OCI-LY3 (cell line): ENCODE results near the gene DNMT3L.

Experiments
- H2AFZ ChIP-seq: fragments of 200-600, 300-600 bp; shearing (Covaris generic); 2 replicates; pipeline ENCODE4 v1.6.0; 2014; ENCODE audit warnings: antibody characterized with exemption, low read depth, low read length
- H3K27ac ChIP-seq: fragments of 200-600, 300-600 bp; sonication (generic); 2 replicates; pipeline ENCODE4 v1.5.1; 2014; ENCODE audit warnings: mild to moderate bottlenecking, low read length, moderate library complexity, mixed read lengths
- H3K27me3 ChIP-seq: fragments of 200-600, 300-600 bp; sonication (generic); 2 replicates; pipeline ENCODE4 v1.6.1; 2014; ENCODE audit warnings: low read depth, low read length, mixed read lengths
- H3K36me3 ChIP-seq: fragments of 200-600, 300-600 bp; sonication (generic); replicated peaks from 2 replicates; pipeline ENCODE3; 2014; ENCODE audit warnings: low read depth, low read length, mixed read lengths
- H3K4me1 ChIP-seq: fragments of 300-600, 200-600 bp; sonication (generic); 2 replicates; pipeline ENCODE4 v1.6.1; 2014; ENCODE audit warnings: low read length, mixed read lengths
- H3K4me2 ChIP-seq: fragments of 200-600, 300-600 bp; sonication (generic); 2 replicates; pipeline ENCODE4 v1.6.1; 2014; ENCODE audit warnings: low read length, mixed read lengths
- H3K4me3 ChIP-seq: fragments of 300-600, 200-600 bp; sonication (generic); 2 replicates; pipeline ENCODE4 v1.5.1; 2014; ENCODE audit warnings: antibody characterized with exemption, mild to moderate bottlenecking, low read length, moderate library complexity
- H3K79me2 ChIP-seq: fragments of 300-600, 200-600 bp; shearing (Covaris generic); 2 replicates; pipeline ENCODE4 v1.6.1; 2014; ENCODE audit warnings: mild to moderate bottlenecking, low read length, mixed read lengths
- H3K9ac ChIP-seq: fragments of 300-600, 200-600 bp; shearing (Covaris generic); 2 replicates; pipeline ENCODE4 v1.6.0; 2014; ENCODE audit warnings: mild to moderate bottlenecking, low read length, moderate library complexity
- H3K9me3 ChIP-seq: fragments of 200-600, 300-600 bp; shearing (Covaris generic); 2 replicates; pipeline ENCODE4 v1.6.1; 2014; ENCODE audit warnings: low read length, mixed read lengths; ENCODE audit not compliant: insufficient read depth
- H4K20me1 ChIP-seq: fragments of 200-600, 300-600 bp; sonication (generic); 2 replicates; pipeline ENCODE4 v1.6.1; 2016; ENCODE audit warnings: low read length, mixed read lengths; ENCODE audit not compliant: insufficient read depth
- EZH2phosphoT487 ChIP-seq: fragments of 200-600 bp; shearing (Covaris generic); IDR thresholded peaks from 2 replicates; pipeline ENCODE4 v1.6.1; 2018; ENCODE audit warnings: antibody characterized with exemption, mixed run types, low read depth
- TF ChIP-seq, protein P1 (sequence below): fragments of 200-600, 300-600 bp; sonication (generic); IDR thresholded peaks from 2 replicates; pipeline ENCODE4 v1.5.1; 2014; ENCODE audit warnings: antibody characterized with exemption, low read length, low read depth

Gene DNMT3L

GRCh38 chr21:44299458-44300261 is 38.0 kb upstream of the DNMT3L start, which contains the start of gene PFKL:
TSS of gene PFKL (plus strand) at chr21:44300053. CDS start at chr21:44300106, 53 bp downstream.
- H2AFZ ChIP-seq = peak within 1 kb of the TSS; percentile 57; the same call in 1 of the 2 replicates
- H3K9me3 ChIP-seq = no peaks in the 10 kb centered on the region
- H4K20me1 ChIP-seq = peaks cover 36% of the 10 kb centered on the region
- peak within 1 kb of the TSS; percentile 89 for H3K27ac ChIP-seq
- peak within 1 kb of the TSS; percentile 96 for H3K4me2 ChIP-seq
- peaks cover 60% of the 10 kb centered on the region for H3K4me1 ChIP-seq
- peaks cover 38% of the 10 kb centered on the region for H3K79me2 ChIP-seq
- H3K27me3 ChIP-seq = no peaks in the 10 kb centered on the region
- H3K4me3 ChIP-seq = peak within 1 kb of the TSS; percentile 92
- H3K9ac ChIP-seq = peak within 1 kb of the TSS; percentile 84
- peaks cover 5% of the 10 kb centered on the region for H3K36me3 ChIP-seq
- no peak for TF ChIP-seq EZH2phosphoT487
- TF ChIP-seq, protein P1, sequence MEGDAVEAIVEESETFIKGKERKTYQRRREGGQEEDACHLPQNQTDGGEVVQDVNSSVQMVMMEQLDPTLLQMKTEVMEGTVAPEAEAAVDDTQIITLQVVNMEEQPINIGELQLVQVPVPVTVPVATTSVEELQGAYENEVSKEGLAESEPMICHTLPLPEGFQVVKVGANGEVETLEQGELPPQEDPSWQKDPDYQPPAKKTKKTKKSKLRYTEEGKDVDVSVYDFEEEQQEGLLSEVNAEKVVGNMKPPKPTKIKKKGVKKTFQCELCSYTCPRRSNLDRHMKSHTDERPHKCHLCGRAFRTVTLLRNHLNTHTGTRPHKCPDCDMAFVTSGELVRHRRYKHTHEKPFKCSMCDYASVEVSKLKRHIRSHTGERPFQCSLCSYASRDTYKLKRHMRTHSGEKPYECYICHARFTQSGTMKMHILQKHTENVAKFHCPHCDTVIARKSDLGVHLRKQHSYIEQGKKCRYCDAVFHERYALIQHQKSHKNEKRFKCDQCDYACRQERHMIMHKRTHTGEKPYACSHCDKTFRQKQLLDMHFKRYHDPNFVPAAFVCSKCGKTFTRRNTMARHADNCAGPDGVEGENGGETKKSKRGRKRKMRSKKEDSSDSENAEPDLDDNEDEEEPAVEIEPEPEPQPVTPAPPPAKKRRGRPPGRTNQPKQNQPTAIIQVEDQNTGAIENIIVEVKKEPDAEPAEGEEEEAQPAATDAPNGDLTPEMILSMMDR = no peak

DNA sequence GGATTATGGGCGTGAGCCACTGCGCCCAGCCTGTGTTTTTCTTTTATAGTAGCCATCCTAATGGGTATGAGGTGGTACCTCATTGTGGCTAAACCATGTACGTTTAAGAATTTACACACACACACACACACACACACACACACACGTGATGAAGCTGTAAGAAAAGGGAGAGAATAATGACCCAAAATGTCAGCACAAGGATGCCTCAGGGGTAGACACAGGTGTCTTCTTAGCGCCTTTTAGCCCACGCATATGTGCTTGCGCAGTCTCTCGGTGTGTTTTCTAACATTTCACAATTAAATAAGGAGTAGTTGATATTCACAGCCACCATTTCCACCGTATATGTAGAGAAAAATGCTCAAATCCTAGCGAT is 37.4 kb upstream of the DNMT3L start:
- Histone ChIP-seq H3K27ac (peak overlapping the region; percentile 89), H3K4me1 (peaks cover 65% of the 10 kb centered on the region), H3K4me3 (peak overlapping the region; percentile 92), H3K79me2 (peaks cover 35% of the 10 kb centered on the region), H3K27me3 (no peaks in the 10 kb centered on the region), H3K4me2 (peak overlapping the region; percentile 96), H3K9me3 (no peaks in the 10 kb centered on the region), H3K36me3 (peaks cover 5% of the 10 kb centered on the region), H4K20me1 (peaks cover 30% of the 10 kb centered on the region), H2AFZ (peak overlapping the region; percentile 57; the same call in 1 of the 2 replicates), H3K9ac (peak overlapping the region; percentile 84)
- TF ChIP-seq EZH2phosphoT487 = no peak
- TF ChIP-seq, protein P1 = no peak

DNA sequence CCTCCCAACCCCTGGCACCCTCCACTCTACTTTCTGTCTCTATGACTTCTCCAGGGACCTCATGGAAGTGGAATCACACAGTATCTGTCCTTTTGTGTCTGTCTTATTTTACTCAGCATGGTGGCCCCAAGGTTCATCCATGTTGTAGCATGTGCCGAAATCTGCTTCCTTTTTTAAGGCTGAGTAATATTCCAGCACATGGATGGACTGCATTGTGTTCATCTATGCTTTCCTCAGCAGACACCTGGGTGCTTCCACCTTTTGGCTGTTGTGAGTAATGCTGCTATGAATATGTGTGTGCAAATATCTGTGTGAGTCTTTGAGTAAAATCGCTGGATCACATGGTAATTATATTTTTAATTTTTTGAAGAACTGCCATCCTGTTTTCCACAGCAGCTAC is 36.6 kb upstream of the DNMT3L start:
- H3K9ac ChIP-seq = no peak overlapping the region
- H3K27ac ChIP-seq = no peak overlapping the region; the same call in 1 of the 2 replicates
- H3K27me3 ChIP-seq = no peaks in the 10 kb centered on the region
- peaks cover 23% of the 10 kb centered on the region for H4K20me1 ChIP-seq
- peak overlapping the region; percentile 33; the same call in 1 of the 2 replicates for H3K4me2 ChIP-seq
- no peaks in the 10 kb centered on the region for H3K9me3 ChIP-seq
- H3K36me3 ChIP-seq = peaks cover 5% of the 10 kb centered on the region
- peaks cover 65% of the 10 kb centered on the region for H3K4me1 ChIP-seq
- no peak overlapping the region for H3K4me3 ChIP-seq
- peaks cover 27% of the 10 kb centered on the region for H3K79me2 ChIP-seq
- TF ChIP-seq, protein P1 = no peak
- TF ChIP-seq EZH2phosphoT487 = no peak
- no peak overlapping the region for H2AFZ ChIP-seq

DNA sequence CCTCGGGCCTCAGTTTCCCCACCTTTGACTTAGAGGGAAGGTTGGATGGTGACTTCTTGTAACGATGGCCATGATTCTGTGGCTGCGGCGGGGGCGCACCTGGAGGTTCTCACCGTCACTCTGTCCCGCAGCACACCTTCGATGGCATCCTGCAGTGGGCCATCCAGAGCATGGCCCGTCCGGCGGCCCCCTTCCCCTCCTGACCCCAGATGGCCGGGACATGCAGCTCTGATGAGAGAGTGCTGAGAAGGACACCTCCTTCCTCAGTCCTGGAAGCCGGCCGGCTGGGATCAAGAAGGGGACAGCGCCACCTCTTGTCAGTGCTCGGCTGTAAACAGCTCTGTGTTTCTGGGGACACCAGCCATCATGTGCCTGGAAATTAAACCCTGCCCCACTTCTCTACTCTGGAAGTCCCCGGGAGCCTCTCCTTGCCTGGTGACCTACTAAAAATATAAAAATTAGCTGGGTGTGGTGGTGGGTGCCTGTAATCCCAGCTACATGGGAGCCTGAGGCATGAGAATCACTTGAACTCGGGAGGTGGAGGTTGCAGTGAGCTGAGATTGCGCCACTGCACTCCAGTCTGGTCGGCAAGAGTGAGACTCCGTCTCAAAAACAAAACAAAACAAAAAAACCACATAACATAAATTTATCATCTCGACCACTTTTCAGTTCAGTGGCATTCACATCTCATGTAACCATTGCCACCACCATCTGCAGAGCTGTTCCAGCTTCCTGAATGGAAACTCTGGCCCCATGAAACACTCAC is 36.0 kb upstream of the DNMT3L start:
- Histone ChIP-seq H3K36me3 (peaks cover 5% of the 10 kb centered on the region), H3K9me3 (no peaks in the 10 kb centered on the region), H3K4me1 (peaks cover 65% of the 10 kb centered on the region), H3K79me2 (peaks cover 26% of the 10 kb centered on the region), H3K4me2 (peak overlapping the region; percentile 33), H4K20me1 (peaks cover 22% of the 10 kb centered on the region), H2AFZ (no peak overlapping the region), H3K9ac (no peak overlapping the region), H3K4me3 (no peak overlapping the region), H3K27ac (peak overlapping the region; percentile 24; the same call in 1 of the 2 replicates), H3K27me3 (no peaks in the 10 kb centered on the region)
- TF ChIP-seq EZH2phosphoT487 = no peak
- TF ChIP-seq, protein P1 = peak; percentile 72
